H1 (cell line): ENCODE measurements around the gene RRAGC. TPM values are rescaled to one million over a fixed set of nuclear protein-coding genes. Genes with fewer than 3 reads are reported as not detected.

Source experiments
- CBX8 ChIP-seq: fragments of 300-800, 300-1000 bp; sonication (generic); IDR thresholded peaks from 2 replicates; pipeline ENCODE4 v1.7.1; 2016; ENCODE audit warnings: low read depth, low read length, borderline replicate concordance
- CEBPB ChIP-seq: IDR thresholded peaks from 2 replicates; pipeline ENCODE4 v1.6.1; 2012; ENCODE audit warnings: low read depth, low read length
- CREB1 ChIP-seq: IDR thresholded peaks from 2 replicates; pipeline ENCODE4 v1.6.1; 2012; ENCODE audit warnings: inconsistent platforms
- EP300 ChIP-seq, 2 experiments: IDR thresholded peaks; 1 replicate in 1 of 2; 2 replicates in 1 of 2; pipeline ENCODE4 v1.6.1; 2011 to 2012; ENCODE audit warnings: low read depth in 2 of 2, low read length in 2 of 2, mild to moderate bottlenecking in 2 of 2, borderline replicate concordance in 1 of 2, inconsistent platforms in 1 of 2, moderate library complexity in 1 of 2
- GABPA ChIP-seq: IDR thresholded peaks from 2 replicates; pipeline ENCODE4 v1.6.1; 2011; ENCODE audit warnings: mild to moderate bottlenecking, low read length, moderate library complexity, borderline replicate concordance; ENCODE audit not compliant: insufficient read depth
- HDAC2 ChIP-seq, 2 experiments: fragments of 300-600 bp in 1 of 2; sonication (generic) in 1 of 2; IDR thresholded peaks; 2 replicates each; pipeline ENCODE4 v1.6.1; 2011 to 2012; ENCODE audit warnings: low read depth in 2 of 2, low read length in 2 of 2, mild to moderate bottlenecking in 2 of 2, moderate library complexity in 2 of 2, borderline replicate concordance in 1 of 2, inconsistent platforms in 1 of 2
- KDM1A ChIP-seq: fragments of 200-600, 300-600 bp; sonication (generic); IDR thresholded peaks from 2 replicates; pipeline ENCODE4 v1.7.1; 2016; ENCODE audit warnings: mild to moderate bottlenecking, low read length, borderline replicate concordance
- KDM4A ChIP-seq: IDR thresholded peaks from one replicate; pipeline ENCODE4 v1.7.1; 2012; ENCODE audit warnings: low read depth, mild to moderate bottlenecking, moderate library complexity, low read length, inconsistent platforms; ENCODE audit not compliant: severe bottlenecking
- NRF1 ChIP-seq: IDR thresholded peaks from 2 replicates; pipeline ENCODE4 v1.6.1; 2011; ENCODE audit warnings: mild to moderate bottlenecking, low read depth, low read length, improper control_type of control experiment
- RXRA ChIP-seq: IDR thresholded peaks from 2 replicates; pipeline ENCODE4 v1.6.1; 2011; ENCODE audit warnings: low read depth, mild to moderate bottlenecking, low read length, moderate library complexity; ENCODE audit not compliant: insufficient read depth
- SAP30 ChIP-seq: fragments of 300-600 bp; sonication (generic); IDR thresholded peaks from 2 replicates; pipeline ENCODE4 v1.7.1; 2012; ENCODE audit warnings: low read length, moderate library complexity, mild to moderate bottlenecking, inconsistent platforms; ENCODE audit not compliant: insufficient read depth, insufficient replicate concordance
- SP4 ChIP-seq: IDR thresholded peaks from 2 replicates; pipeline ENCODE4 v1.6.1; 2012; ENCODE audit warnings: low read length, inconsistent platforms
- TAF1 ChIP-seq: IDR thresholded peaks from 2 replicates; pipeline ENCODE4 v1.6.1; 2011; ENCODE audit warnings: mild to moderate bottlenecking, low read depth, low read length
- TBP ChIP-seq: IDR thresholded peaks from 2 replicates; pipeline ENCODE4 v1.6.1; 2011; ENCODE audit warnings: low read depth, low read length, improper control_type of control experiment
- TCF12 ChIP-seq: IDR thresholded peaks from 2 replicates; pipeline ENCODE4 v1.6.1; 2011; ENCODE audit warnings: low read depth, mild to moderate bottlenecking, low read length
- YY1 ChIP-seq: IDR thresholded peaks from 2 replicates; pipeline ENCODE4 v1.6.1; 2011; ENCODE audit warnings: low read depth, mild to moderate bottlenecking, low read length
- polyA plus RNA-seq, 7 experiments: library from polyadenylated mRNA; depleted of rRNA in 3 of 7; stranded (reverse) in 5 of 7; unstranded in 2 of 7; fragments of >200 nt in 5 of 7; fragments of 200-250 nt in 2 of 7; gene quantifications; 1 replicate in 5 of 7; 2 replicates in 1 of 7; 4 replicates in 1 of 7; pipeline versions ENCODE4 v1.2.1 to v1.2.3, GENCODE V29; 2011 to 2013; ENCODE audit warnings: missing spikeins in 2 of 7, mixed read lengths in 2 of 7
- total RNA-seq: library from RNA; stranded (reverse); fragmentation: NEBNext Ultra II Directional; extraction: Animal tissue kit (Norgen Biotek cat#: 25700); gene quantifications from 2 replicates; pipeline ENCODE4 v1.2.1, GENCODE V29; 2021
- TF ChIP-seq, protein P1 (sequence below): IDR thresholded peaks from 2 replicates; pipeline ENCODE4 v1.6.1; 2011; ENCODE audit warnings: low read length, improper control_type of control experiment
- TF ChIP-seq, protein P2 (sequence below): IDR thresholded peaks from 2 replicates; pipeline ENCODE4 v1.6.1; 2012; ENCODE audit warnings: low read length, inconsistent platforms

Gene RRAGC
- total and polyA plus RNA-seq, 2 of the 8 experiments (the other 6 are each of a cell fraction or from before 2014, with no cell fraction given), result 12.0 to 16.5 TPM

DNA sequence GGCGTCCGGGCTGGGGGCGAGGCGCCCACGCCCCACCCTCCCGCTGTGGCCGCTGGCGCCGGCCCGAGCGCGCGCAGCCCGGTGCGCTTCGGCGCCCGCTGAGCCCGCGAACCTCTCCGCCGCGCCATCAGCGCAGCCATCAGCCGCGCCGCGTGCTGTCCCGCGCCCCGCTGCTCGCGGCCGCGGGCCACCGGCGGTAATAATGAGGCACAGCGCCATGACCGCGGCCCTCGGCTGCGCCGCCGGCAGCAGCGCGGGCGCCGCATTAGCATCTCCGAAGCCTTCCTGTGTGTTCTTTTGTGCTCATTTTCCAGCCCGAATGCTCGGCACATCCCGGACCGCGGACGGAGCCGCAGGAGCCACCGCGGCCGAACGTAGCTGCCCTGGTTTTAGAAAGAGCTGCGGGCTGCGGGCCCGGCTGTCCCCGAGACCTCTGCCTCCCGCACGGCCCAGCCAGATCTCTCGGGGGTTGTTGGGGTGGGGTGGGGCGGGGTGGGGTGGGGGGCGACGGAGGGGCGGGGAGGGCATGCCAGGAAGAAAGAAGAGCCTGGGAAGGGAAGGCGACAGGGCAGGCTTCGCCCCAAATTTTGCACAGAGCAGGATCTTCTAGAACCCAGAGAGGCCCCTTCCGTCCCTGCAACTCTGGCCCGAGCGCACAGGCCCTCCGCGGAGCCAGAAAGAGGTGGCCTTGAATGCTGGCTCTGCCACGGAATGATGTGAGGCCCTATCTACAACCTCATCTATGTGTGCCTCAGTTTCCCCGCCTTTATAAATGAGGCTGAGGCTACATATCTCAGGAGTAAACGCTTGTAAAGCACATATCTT, 55.3 kb downstream of the RRAGC start (continued):
- TF ChIP-seq EP300 (IDR thresholded peaks at IDR 0.05; ENCODE audit: borderline replicate concordance in 1 of 2, low read depth in 2 of 2, low read length in 2 of 2) (no peak; a peak in 1 of 3 replicates), YY1 (peak; percentile 80), TBP (peak; percentile 51; the same call in 1 of the 2 replicates), TCF12 (no peak; the same call in 1 of the 2 replicates), CBX8 (no peak), KDM1A (no peak), HDAC2 (IDR thresholded peaks at IDR 0.05; ENCODE audit: borderline replicate concordance in 1 of 2, low read depth in 2 of 2, low read length in 2 of 2) (no peak), TAF1 (no peak), GABPA (peak; percentile 72; the same call in 1 of the 2 replicates), KDM4A (peak; percentile 34), NRF1 (no peak), RXRA (no peak), SAP30 (no peak), CEBPB (no peak), SP4 (no peak), CREB1 (no peak)
- TF ChIP-seq, protein P1, sequence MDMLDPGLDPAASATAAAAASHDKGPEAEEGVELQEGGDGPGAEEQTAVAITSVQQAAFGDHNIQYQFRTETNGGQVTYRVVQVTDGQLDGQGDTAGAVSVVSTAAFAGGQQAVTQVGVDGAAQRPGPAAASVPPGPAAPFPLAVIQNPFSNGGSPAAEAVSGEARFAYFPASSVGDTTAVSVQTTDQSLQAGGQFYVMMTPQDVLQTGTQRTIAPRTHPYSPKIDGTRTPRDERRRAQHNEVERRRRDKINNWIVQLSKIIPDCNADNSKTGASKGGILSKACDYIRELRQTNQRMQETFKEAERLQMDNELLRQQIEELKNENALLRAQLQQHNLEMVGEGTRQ, result no peak
- TF ChIP-seq, protein P2, sequence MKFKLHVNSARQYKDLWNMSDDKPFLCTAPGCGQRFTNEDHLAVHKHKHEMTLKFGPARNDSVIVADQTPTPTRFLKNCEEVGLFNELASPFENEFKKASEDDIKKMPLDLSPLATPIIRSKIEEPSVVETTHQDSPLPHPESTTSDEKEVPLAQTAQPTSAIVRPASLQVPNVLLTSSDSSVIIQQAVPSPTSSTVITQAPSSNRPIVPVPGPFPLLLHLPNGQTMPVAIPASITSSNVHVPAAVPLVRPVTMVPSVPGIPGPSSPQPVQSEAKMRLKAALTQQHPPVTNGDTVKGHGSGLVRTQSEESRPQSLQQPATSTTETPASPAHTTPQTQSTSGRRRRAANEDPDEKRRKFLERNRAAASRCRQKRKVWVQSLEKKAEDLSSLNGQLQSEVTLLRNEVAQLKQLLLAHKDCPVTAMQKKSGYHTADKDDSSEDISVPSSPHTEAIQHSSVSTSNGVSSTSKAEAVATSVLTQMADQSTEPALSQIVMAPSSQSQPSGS, result no peak
- TF ChIP-seq, all 59 proteins: peak for 14
